Right lobe of liver (tissue), 6 donors: ENCODE data around the gene TNFRSF6B. TPM values are rescaled to one million over a fixed set of nuclear protein-coding genes. Genes with fewer than 3 reads are reported as not detected.

Experiments used
- ATAC-seq, 4 donors: fragments of 200-7000 bp; cut with Tn5 transposase; one replicate each; pipeline ENCODE4 v1.9.1; 2020; ENCODE audit warnings: mild to moderate bottlenecking in 4 of 4, moderate library complexity in 4 of 4
- DNase-seq, 3 donors: peaks; one replicate each; pipeline ENCODE4 v3.0.0-alpha.2; 2020
- H3K27ac ChIP-seq, 3 donors: fragments of 200-600 bp; one replicate each; pipeline ENCODE4 v1.8.0; 2022
- H3K27me3 ChIP-seq, 2 donors: fragments of 200-600 bp; one replicate each; pipeline ENCODE4 v1.8.0; 2022
- H3K36me3 ChIP-seq, 4 donors: fragments of 200-600 bp; sonication (generic) in 1 of 4; one replicate each; pipeline versions ENCODE4 v1.5.1 to v1.8.0; 2017 to 2022; ENCODE audit warnings: control low read depth in 1 of 4
- H3K4me1 ChIP-seq, 4 donors: fragments of 200-600 bp; sonication (generic) in 1 of 4; one replicate each; pipeline versions ENCODE4 v1.5.1 to v1.8.0; 2017 to 2022; ENCODE audit warnings: control low read depth in 1 of 4
- H3K4me3 ChIP-seq, 3 donors: fragments of 200-600 bp; one replicate each; pipeline ENCODE4 v1.8.0; 2022
- H3K9me3 ChIP-seq, 4 donors: fragments of 200-600 bp; sonication (generic) in 1 of 4; one replicate each; pipeline versions ENCODE4 v1.5.1 to v1.8.0; 2017 to 2022; ENCODE audit warnings: control low read depth in 1 of 4
- POLR2A ChIP-seq: fragments of 450-650 bp; IDR thresholded peaks from one replicate; pipeline ENCODE4 v1.6.1; 2017; ENCODE audit warnings: antibody characterized with exemption, mild to moderate bottlenecking
- WGBS: methylation state at CpG from one replicate; pipeline ENCODE4 v1.1.6; 2018; ENCODE audit warnings: low coverage, low lambda C conversion rate; ENCODE audit not compliant: insufficient coverage; ENCODE audit errors: missing lambda C conversion rate; 5-methylcytosine and 5-hydroxymethylcytosine counted together
- intact Hi-C, 2 donors: fragments of 100-400 bp; cut with DNase I; formaldehyde crosslinking; loops; one replicate each; pipeline versions ENCODE4 v1.11.2 to v1.14.1; 2022
- total RNA-seq, 6 experiments: library from RNA; depleted of rRNA in 2 of 6; stranded (reverse); fragments of >200 nt in 2 of 6; fragmentation: NEBNext Ultra II Directional in 3 of 6; extraction: Animal tissue kit (Norgen Biotek cat#: 25700) in 3 of 6; gene quantifications; one replicate each; pipeline versions ENCODE4 v1.1.0 to v1.2.4, GENCODE V29; 2016 to 2023
- TF ChIP-seq, protein P1 (sequence below), 4 donors: fragments of 200-600 bp in 3 of 4; fragments of 450-650 bp in 1 of 4; IDR thresholded peaks; one replicate each; pipeline versions ENCODE4 v1.5.1 to v1.8.0; 2016 to 2022; ENCODE audit warnings: antibody characterized with exemption in 4 of 4, mild to moderate bottlenecking in 2 of 4
- donor health status: DM: no; HTN: yes; CAD: no.
- donor health status: DM: no; HTN: no; CAD: no.
- donor health status: DM: no; HTN: no; CAD: no.
- donor health status: DM: no; HTN: yes; CAD: no.
- donor health status: DM: no; HTN: yes; CAD: no.

The TNFRSF6B gene
- total RNA-seq, 6 experiments from 2014 or later = 0.56 to 1.0 (median 0.62) TPM; not detected in 3

DNA sequence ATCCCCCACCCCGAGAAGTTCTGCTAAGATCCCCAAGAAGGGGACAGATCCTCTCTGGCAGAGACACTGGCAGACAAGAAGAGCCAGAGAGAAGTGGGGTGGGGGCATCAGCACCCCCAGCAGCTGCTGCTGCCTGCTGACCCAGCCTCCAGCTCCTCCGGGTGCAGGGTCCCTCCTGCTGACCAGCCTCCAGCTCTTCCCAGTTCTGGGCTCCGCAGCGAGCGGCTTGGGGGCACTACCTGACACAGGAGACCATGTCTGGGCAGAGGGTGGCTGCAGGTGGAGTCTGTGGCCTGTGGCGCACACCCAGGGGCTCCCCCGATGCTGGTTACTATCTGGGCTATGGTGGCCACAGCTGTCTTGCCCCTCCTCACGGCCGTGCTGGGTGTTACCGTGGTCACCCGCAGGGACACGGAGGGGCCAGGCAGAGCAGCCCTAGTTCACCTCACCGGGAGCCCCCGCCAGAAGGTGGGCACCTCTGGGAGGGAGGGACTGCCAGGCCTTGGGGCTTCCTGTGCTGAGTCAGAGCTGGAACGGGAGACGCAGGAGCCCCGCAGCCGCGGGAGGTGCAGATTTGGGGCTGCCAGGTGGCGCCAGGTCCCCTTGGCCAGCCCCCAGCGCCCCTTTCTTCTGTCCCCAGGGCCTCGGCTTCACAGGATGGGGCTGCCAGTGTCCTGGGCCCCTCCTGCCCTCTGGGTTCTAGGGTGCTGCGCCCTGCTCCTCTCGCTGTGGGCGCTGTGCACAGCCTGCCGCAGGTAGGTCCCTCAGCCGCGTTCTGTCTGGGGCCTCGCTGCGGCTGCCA, 40.6 kb downstream of the TNFRSF6B start:
- no peak for ATAC-seq
- intact Hi-C loops = no loop called here
- H3K4me1 ChIP-seq = peaks cover 0 to 20% (median 10%) of the 10 kb centered on the region in 4 donors

DNA sequence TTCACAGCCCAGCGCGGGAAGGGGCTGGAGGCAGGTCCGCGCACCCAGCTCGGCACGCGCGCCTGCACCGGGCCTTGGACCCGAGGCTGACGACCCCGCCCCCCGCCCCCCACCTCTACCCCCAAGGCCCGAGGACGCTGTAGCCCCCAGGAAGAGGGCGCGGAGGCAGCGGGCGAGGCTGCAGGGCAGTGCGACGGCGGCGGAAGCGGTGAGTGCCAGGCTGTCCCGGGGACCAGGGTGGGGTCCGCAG, 41.2 kb downstream of the TNFRSF6B start:
- WGBS = 0% methylated on average over 2 of the region's 26 CpGs
- ATAC-seq (no peak), DNase-seq (no peak)

More for the DNA sequence above, 40.6 kb downstream of the TNFRSF6B start:
- TF ChIP-seq, protein P1, sequence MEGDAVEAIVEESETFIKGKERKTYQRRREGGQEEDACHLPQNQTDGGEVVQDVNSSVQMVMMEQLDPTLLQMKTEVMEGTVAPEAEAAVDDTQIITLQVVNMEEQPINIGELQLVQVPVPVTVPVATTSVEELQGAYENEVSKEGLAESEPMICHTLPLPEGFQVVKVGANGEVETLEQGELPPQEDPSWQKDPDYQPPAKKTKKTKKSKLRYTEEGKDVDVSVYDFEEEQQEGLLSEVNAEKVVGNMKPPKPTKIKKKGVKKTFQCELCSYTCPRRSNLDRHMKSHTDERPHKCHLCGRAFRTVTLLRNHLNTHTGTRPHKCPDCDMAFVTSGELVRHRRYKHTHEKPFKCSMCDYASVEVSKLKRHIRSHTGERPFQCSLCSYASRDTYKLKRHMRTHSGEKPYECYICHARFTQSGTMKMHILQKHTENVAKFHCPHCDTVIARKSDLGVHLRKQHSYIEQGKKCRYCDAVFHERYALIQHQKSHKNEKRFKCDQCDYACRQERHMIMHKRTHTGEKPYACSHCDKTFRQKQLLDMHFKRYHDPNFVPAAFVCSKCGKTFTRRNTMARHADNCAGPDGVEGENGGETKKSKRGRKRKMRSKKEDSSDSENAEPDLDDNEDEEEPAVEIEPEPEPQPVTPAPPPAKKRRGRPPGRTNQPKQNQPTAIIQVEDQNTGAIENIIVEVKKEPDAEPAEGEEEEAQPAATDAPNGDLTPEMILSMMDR (IDR thresholded peaks at IDR 0.05) = no peak
- peaks cover 0 to 9% (median 0%) of the 10 kb centered on the region in 4 donors for H3K36me3 ChIP-seq
- H3K4me3 ChIP-seq = peak overlapping the region; percentile 65 to 92 (median 75)
- H3K9me3 ChIP-seq = no peaks in the 10 kb centered on the region
- peak overlapping the region in 2 of 3 donors; percentile 21 to 91 for H3K27ac ChIP-seq
- DNase-seq = peak; percentile 46 to 71 (median 71)
- no peaks in the 10 kb centered on the region for H3K27me3 ChIP-seq
- 0% methylated on average over 2 of the region's 30 CpGs for WGBS

DNA sequence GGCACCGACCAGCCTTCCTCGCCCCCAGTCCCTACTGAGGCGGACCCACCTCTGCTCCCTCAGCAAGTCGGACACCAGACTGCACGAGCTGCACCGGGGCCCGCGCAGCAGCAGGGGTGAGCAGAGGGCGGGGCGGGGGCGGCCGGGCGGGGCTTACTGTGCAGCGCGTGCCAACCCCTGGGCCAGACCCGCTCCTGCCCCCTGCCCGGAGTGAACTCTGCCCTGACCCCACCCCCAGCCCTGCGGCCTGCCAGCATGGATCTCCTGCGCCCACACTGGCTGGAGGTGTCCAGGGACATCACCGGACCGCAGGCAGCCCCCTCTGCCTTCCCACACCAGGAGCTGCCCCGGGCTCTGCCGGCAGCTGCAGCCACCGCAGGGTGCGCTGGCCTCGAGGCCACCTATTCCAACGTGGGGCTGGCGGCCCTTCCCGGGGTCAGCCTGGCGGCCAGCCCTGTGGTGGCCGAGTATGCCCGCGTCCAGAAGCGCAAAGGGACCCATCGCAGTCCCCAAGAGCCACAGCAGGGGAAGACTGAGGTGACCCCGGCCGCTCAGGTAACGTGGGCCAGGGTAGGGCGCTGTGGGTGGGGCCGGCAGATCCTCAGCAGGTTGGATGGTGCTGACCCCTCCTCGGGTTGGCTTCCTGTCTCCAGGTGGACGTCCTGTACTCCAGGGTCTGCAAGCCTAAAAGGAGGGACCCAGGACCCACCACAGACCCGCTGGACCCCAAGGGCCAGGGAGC, 41.7 kb downstream of the TNFRSF6B start:
- ATAC-seq = peak; percentile 21 to 46 (median 32)

More for the DNA sequence above, 41.2 kb downstream of the TNFRSF6B start:
- intact Hi-C loops = no loop called here
- Histone ChIP-seq H3K9me3 (no peaks in the 10 kb centered on the region), H3K4me1 (peaks cover 0 to 25% (median 13%) of the 10 kb centered on the region in 4 donors), H3K27me3 (no peaks in the 10 kb centered on the region), H3K36me3 (peaks cover 0 to 15% (median 1%) of the 10 kb centered on the region in 4 donors), H3K27ac (peak overlapping the region in 2 of 3 donors; percentile 21 to 91), H3K4me3 (peak overlapping the region; percentile 65 to 92 (median 75))
- TF ChIP-seq, protein P1 (IDR thresholded peaks at IDR 0.05) = no peak
- no peak for TF ChIP-seq POLR2A

DNA sequence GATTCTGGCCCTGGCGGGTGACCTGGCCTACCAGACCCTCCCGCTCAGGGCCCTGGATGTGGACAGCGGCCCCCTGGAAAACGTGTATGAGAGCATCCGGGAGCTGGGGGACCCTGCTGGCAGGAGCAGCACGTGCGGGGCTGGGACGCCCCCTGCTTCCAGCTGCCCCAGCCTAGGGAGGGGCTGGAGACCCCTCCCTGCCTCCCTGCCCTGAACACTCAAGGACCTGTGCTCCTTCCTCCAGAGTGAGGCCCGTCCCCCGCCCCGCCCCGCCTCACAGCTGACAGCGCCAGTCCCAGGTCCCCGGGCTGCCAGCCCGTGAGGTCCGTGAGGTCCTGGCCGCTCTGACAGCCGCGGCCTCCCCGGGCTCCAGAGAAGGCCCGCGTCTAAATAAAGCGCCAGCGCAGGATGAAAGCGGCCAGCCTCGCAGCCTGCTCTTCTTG, 42.3 kb downstream of the TNFRSF6B start:
- peaks cover 0 to 30% (median 14%) of the 10 kb centered on the region in 4 donors for H3K4me1 ChIP-seq
- peak overlapping the region; percentile 55 to 91 (median 67) for H3K27ac ChIP-seq
- intact Hi-C loops = no loop called here
- no peaks in the 10 kb centered on the region for H3K27me3 ChIP-seq
- WGBS = no CpG with 5 or more reads among the region's 26 CpGs
- peaks cover 0 to 17% (median 7%) of the 10 kb centered on the region in 4 donors for H3K36me3 ChIP-seq
- ATAC-seq = peak; percentile 4 to 19 (median 14)
- DNase-seq = peak; percentile 81 to 86 (median 86)
- peak overlapping the region; percentile 65 to 92 (median 75) for H3K4me3 ChIP-seq
- no peak for TF ChIP-seq POLR2A
- TF ChIP-seq, protein P1 (IDR thresholded peaks at IDR 0.05) = no peak
- no peaks in the 10 kb centered on the region for H3K9me3 ChIP-seq

More for the DNA sequence above, 41.7 kb downstream of the TNFRSF6B start:
- Histone ChIP-seq H3K9me3 (no peaks in the 10 kb centered on the region), H3K36me3 (peaks cover 0 to 17% (median 6%) of the 10 kb centered on the region in 4 donors), H3K4me1 (peaks cover 0 to 30% (median 14%) of the 10 kb centered on the region in 4 donors), H3K4me3 (peak overlapping the region; percentile 65 to 92 (median 75)), H3K27ac (peak overlapping the region in 2 of 3 donors; percentile 21 to 91), H3K27me3 (no peaks in the 10 kb centered on the region)
- peak; percentile 33 for TF ChIP-seq POLR2A
- TF ChIP-seq, protein P1 (IDR thresholded peaks at IDR 0.05) = no peak
- intact Hi-C loops = no loop called here
- DNase-seq = peak; percentile 86 to 97 (median 95)
- 34% methylated on average over 5 of the region's 43 CpGs for WGBS
